ENCODE measurements around the gene CDC42BPA. TPM values are rescaled to one million over a fixed set of nuclear protein-coding genes. Genes with fewer than 3 reads are reported as not detected.

Gene CDC42BPA
- total and polyA plus RNA-seq, 2 donors (not counting 3 experiments of a cell fraction or from before 2014, with no cell fraction given) = 26.1 to 92.6 TPM

DNA sequence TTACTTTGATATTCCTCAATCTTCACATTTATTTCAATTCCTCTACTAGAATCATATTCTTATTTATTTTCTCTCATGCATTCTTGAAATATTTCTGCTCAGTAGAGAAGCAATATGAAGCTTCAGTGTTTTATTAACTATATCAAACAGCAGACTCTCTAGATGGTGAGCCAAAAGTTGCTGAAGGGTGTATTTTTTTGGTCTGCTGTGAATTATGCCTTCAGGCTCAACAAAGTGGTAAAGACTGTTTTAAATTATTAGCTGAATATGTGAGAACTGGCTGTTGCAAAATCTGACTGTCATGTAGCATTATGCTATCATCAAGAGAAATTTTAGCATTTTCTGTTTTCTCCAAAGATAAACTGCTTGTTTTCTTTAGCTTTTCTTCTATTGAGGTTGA lies 24.9 kb upstream of the CDC42BPA start:
- TF ChIP-seq MAX (IDR thresholded peaks at IDR 0.05; ENCODE audit: insufficient read depth, insufficient read length) = no peak
- TF ChIP-seq JUN (IDR thresholded peaks at IDR 0.05; ENCODE audit: borderline replicate concordance, insufficient read depth, insufficient read length, low read depth) = no peak
- TF ChIP-seq MYC (IDR thresholded peaks at IDR 0.05; ENCODE audit: low read depth, low read length) = no peak
- no peak for TF ChIP-seq GATA2 (IDR thresholded peaks at IDR 0.05; ENCODE audit: insufficient read depth, insufficient read length, low read depth, low read length)
- TF ChIP-seq FOS (IDR thresholded peaks at IDR 0.05; ENCODE audit: borderline replicate concordance, insufficient read depth, low read length) = no peak
- TF ChIP-seq EZH2 (IDR thresholded peaks at IDR 0.05; ENCODE audit: borderline replicate concordance, low read depth, low read length, severe bottlenecking) = no peak
- TF ChIP-seq POLR2A (IDR thresholded peaks at IDR 0.05; ENCODE audit: low read depth, low read length) = no peak
- no peak for TF ChIP-seq CTCF (IDR thresholded peaks at IDR 0.05; ENCODE audit: extremely low read depth in 1 of 2, insufficient read depth in 1 of 2, low read depth in 1 of 2, low read length in 2 of 2)
- DNase-seq (ENCODE audit: low read depth, low spot score) (no peak), FAIRE-seq (no peak)
- Histone ChIP-seq H4K20me1 (replicated peaks; ENCODE audit: control insufficient read depth, extremely low read depth, insufficient read depth, low read length) (no peaks in the 10 kb centered on the region), H3K9ac (replicated peaks; ENCODE audit: extremely low read depth, insufficient read depth, low read length) (no peak overlapping the region), H2AFZ (ENCODE audit: low read depth, low read length) (no peak overlapping the region), H3K4me3 (replicated peaks in 1 of 3; ENCODE audit: insufficient read depth in 1 of 3, low read depth in 1 of 3, low read length in 3 of 3) (no peak overlapping the region), H3K9me3 (replicated peaks; ENCODE audit: control insufficient read depth, insufficient read depth, low read length) (no peaks in the 10 kb centered on the region), H3K4me2 (ENCODE audit: insufficient read depth, low read length) (no peak overlapping the region), H3K79me2 (ENCODE audit: control insufficient read depth, insufficient read depth, low read length) (no peaks in the 10 kb centered on the region), H3K4me1 (ENCODE audit: control insufficient read depth, extremely low read depth, insufficient read depth, low read length) (peaks cover 7% of the 10 kb centered on the region), H3K27me3 (ENCODE audit: control insufficient read depth in 2 of 2, insufficient read depth in 2 of 2, low read length in 2 of 2) (no peaks in the 10 kb centered on the region), H3K36me3 (ENCODE audit: control insufficient read depth in 2 of 2, extremely low read depth in 1 of 2, insufficient read depth in 2 of 2, low read length in 2 of 2) (no peaks in the 10 kb centered on the region), H3K27ac (ENCODE audit: insufficient read depth, low read depth, low read length) (no peak overlapping the region), H3K9me1 (replicated peaks; ENCODE audit: control insufficient read depth, extremely low read depth, insufficient read depth, low read length) (no peaks in the 10 kb centered on the region)
- BruUV-seq (replicated peaks) = no TSS peak
- intact Hi-C loops (cut with micrococcal nuclease) = loop anchor here (1.0 kb wide), 1 partner anchor 8 kb away; no protein-coding TSS in a partner anchor
- ChIA-PET POLR2A (interaction anchor here (1.8 kb wide), 1 partner anchor 14 kb away, joined by 7 read pairs; no protein-coding TSS in a partner anchor), CTCF (interaction anchor here (0.7 to 2.1 kb wide), 4 partner anchors 10 to 429 kb away, joined by 3 to 6 read pairs (median 4); no protein-coding TSS in a partner anchor)
- dilution Hi-C loops (cut with MboI; ENCODE audit: extremely low pct_ligation_motif_present, low sequenced_read_pairs) = no loop called here

Data from endothelial cell of umbilical vein (primary cell).